Measurements from ENCODE around the gene ARFIP1. TPM values are rescaled to one million over a fixed set of nuclear protein-coding genes. Genes with fewer than 3 reads are reported as not detected.
"Not testable (repeated sequence)": the region's sequence is repeated elsewhere in the genome, so short reads cannot be mapped to it uniquely, and the experiment has no call there.

Gene ARFIP1
- total RNA-seq, 1 donor from 2014 or later, result 41.6 TPM

GRCh38 chr4:152831416-152831815 is 51.7 kb downstream of the ARFIP1 start:
- peaks cover 2% of the 10 kb centered on the region for H3K27me3 Mint-ChIP-seq (ENCODE audit: unreplicated experiment)
- TF ChIP-seq CTCF (IDR thresholded peaks at IDR 0.05; ENCODE audit: unreplicated experiment), result no peak
- no peaks in the 10 kb centered on the region for H3K9me3 Mint-ChIP-seq (ENCODE audit: unreplicated experiment)

GRCh38 chr4:152836936-152837335 is 57.2 kb downstream of the ARFIP1 start:
- no peak for TF ChIP-seq CTCF (IDR thresholded peaks at IDR 0.05; ENCODE audit: unreplicated experiment)
- no peaks in the 10 kb centered on the region for H3K9me3 Mint-ChIP-seq (ENCODE audit: unreplicated experiment)

More at GRCh38 chr4:152831416-152831815, 51.7 kb downstream of the ARFIP1 start:
- Mint-ChIP-seq H3K4me1 (ENCODE audit: unreplicated experiment) (no peaks in the 10 kb centered on the region), H3K27ac (ENCODE audit: unreplicated experiment) (no peak overlapping the region), H3K36me3 (ENCODE audit: low read depth, unreplicated experiment) (peaks cover 35% of the 10 kb centered on the region), H3K4me3 (ENCODE audit: unreplicated experiment) (no peak overlapping the region)
- DNase-seq (ENCODE audit: low spot score), result no peak

GRCh38 chr4:152839729-152840128 is 60.0 kb downstream of the ARFIP1 start:
- not testable (repeated sequence) for H3K27me3 Mint-ChIP-seq (ENCODE audit: unreplicated experiment); H3K27ac Mint-ChIP-seq (ENCODE audit: unreplicated experiment); H3K9me3 Mint-ChIP-seq (ENCODE audit: unreplicated experiment); H3K4me1 Mint-ChIP-seq (ENCODE audit: unreplicated experiment); DNase-seq (ENCODE audit: low spot score); H3K4me3 Mint-ChIP-seq (ENCODE audit: unreplicated experiment)
- H3K36me3 Mint-ChIP-seq (ENCODE audit: low read depth, unreplicated experiment), result peaks cover 45% of the 10 kb centered on the region

More at GRCh38 chr4:152836936-152837335, 57.2 kb downstream of the ARFIP1 start:
- peaks cover 46% of the 10 kb centered on the region for H3K36me3 Mint-ChIP-seq (ENCODE audit: low read depth, unreplicated experiment)
- H3K4me1 Mint-ChIP-seq (ENCODE audit: unreplicated experiment), result no peaks in the 10 kb centered on the region
- no peak overlapping the region for H3K27ac Mint-ChIP-seq (ENCODE audit: unreplicated experiment)
- no peak for DNase-seq (ENCODE audit: low spot score)
- no peak overlapping the region for H3K4me3 Mint-ChIP-seq (ENCODE audit: unreplicated experiment)
- peaks cover 2% of the 10 kb centered on the region for H3K27me3 Mint-ChIP-seq (ENCODE audit: unreplicated experiment)

- Mint-ChIP-seq H3K27ac (ENCODE audit: unreplicated experiment) (no peak overlapping the region), H3K9me3 (ENCODE audit: unreplicated experiment) (no peaks in the 10 kb centered on the region), H3K4me3 (ENCODE audit: unreplicated experiment) (no peak overlapping the region), H3K4me1 (ENCODE audit: unreplicated experiment) (peaks cover 4% of the 10 kb centered on the region), H3K27me3 (ENCODE audit: unreplicated experiment) (peaks cover 3% of the 10 kb centered on the region), H3K36me3 (ENCODE audit: low read depth, unreplicated experiment) (peaks cover 27% of the 10 kb centered on the region)
- DNase-seq (ENCODE audit: low spot score), result no peak
- no peak for TF ChIP-seq CTCF (IDR thresholded peaks at IDR 0.05; ENCODE audit: unreplicated experiment)
Measured at GRCh38 chr4:152843481-152844090, 63.8 kb downstream of the ARFIP1 start.

- peaks cover 25% of the 10 kb centered on the region for H3K4me1 Mint-ChIP-seq (ENCODE audit: unreplicated experiment)
- peaks cover 8% of the 10 kb centered on the region for H3K36me3 Mint-ChIP-seq (ENCODE audit: low read depth, unreplicated experiment)
- no peak overlapping the region for H3K27ac Mint-ChIP-seq (ENCODE audit: unreplicated experiment)
- no peak for DNase-seq (ENCODE audit: low spot score)
- no peak overlapping the region for H3K4me3 Mint-ChIP-seq (ENCODE audit: unreplicated experiment)
- TF ChIP-seq CTCF (IDR thresholded peaks at IDR 0.05; ENCODE audit: unreplicated experiment), result no peak
- peaks cover 5% of the 10 kb centered on the region for H3K27me3 Mint-ChIP-seq (ENCODE audit: unreplicated experiment)
- no peaks in the 10 kb centered on the region for H3K9me3 Mint-ChIP-seq (ENCODE audit: unreplicated experiment)
Measured at GRCh38 chr4:152847376-152847775, 67.6 kb downstream of the ARFIP1 start.
